Measurements from ENCODE around the gene SLC25A21.
"Not testable (repeated sequence)": the region's sequence is repeated elsewhere in the genome, so short reads cannot be mapped to it uniquely, and the experiment has no call there.

SLC25A21 gene

GRCh38 chr14:36750244-36750643, 422.2 kb downstream of the SLC25A21 start:
- DNase-seq, result no peak

- peak; percentile 34 for DNase-seq
Observed at GRCh38 chr14:36748610-36749213, 423.7 kb downstream of the SLC25A21 start.

GRCh38 chr14:36747411-36748184, 424.8 kb downstream of the SLC25A21 start:
- peak; percentile 46 for DNase-seq

- DNase-seq, result no peak
Observed at GRCh38 chr14:36746872-36747271, 425.5 kb downstream of the SLC25A21 start.

- DNase-seq, result no peak
Observed at GRCh38 chr14:36741858-36742257, 430.5 kb downstream of the SLC25A21 start.

GRCh38 chr14:36738269-36738668, 434.1 kb downstream of the SLC25A21 start:
- DNase-seq, result no peak

- DNase-seq, result no peak
Observed at GRCh38 chr14:36726128-36726527, 446.3 kb downstream of the SLC25A21 start.

- no peak for DNase-seq
Observed at GRCh38 chr14:36724162-36724561, 448.2 kb downstream of the SLC25A21 start.

GRCh38 chr14:36723530-36723929, 448.9 kb downstream of the SLC25A21 start:
- DNase-seq, result no peak

- no peak for DNase-seq
Observed at GRCh38 chr14:36721877-36722276, 450.5 kb downstream of the SLC25A21 start.

- no peak for DNase-seq
Observed at GRCh38 chr14:36720657-36721056, 451.7 kb downstream of the SLC25A21 start.

- no peak for DNase-seq
Observed at GRCh38 chr14:36719823-36720222, 452.6 kb downstream of the SLC25A21 start.

- DNase-seq, result peak; percentile 8
Observed at GRCh38 chr14:36718216-36718615, 454.2 kb downstream of the SLC25A21 start.

GRCh38 chr14:36717363-36717762, 455.0 kb downstream of the SLC25A21 start:
- DNase-seq, result peak; percentile 78

GRCh38 chr14:36716614-36717184, 455.7 kb downstream of the SLC25A21 start:
- no peak for DNase-seq

- no peak for DNase-seq
Observed at GRCh38 chr14:36713960-36714703, 458.3 kb downstream of the SLC25A21 start.

- DNase-seq, result no peak
Observed at GRCh38 chr14:36707570-36707969, 464.8 kb downstream of the SLC25A21 start.

GRCh38 chr14:36702474-36702873, 469.9 kb downstream of the SLC25A21 start:
- DNase-seq, result no peak

GRCh38 chr14:36701132-36701531, 471.3 kb downstream of the SLC25A21 start:
- DNase-seq, result no peak

GRCh38 chr14:36700651-36701050, 471.8 kb downstream of the SLC25A21 start:
- DNase-seq, result no peak

- not testable (repeated sequence) for DNase-seq
Observed at GRCh38 chr14:36699420-36699819, 473.0 kb downstream of the SLC25A21 start.

GRCh38 chr14:36690311-36691040, 481.9 kb downstream of the SLC25A21 start:
- peak; percentile 61 for DNase-seq

- no peak for DNase-seq
Observed at GRCh38 chr14:36684946-36685345, 487.5 kb downstream of the SLC25A21 start.

Measured in DMS53 (cell line).